WI38 (cell line): ENCODE data around the gene KLK14.

Experiments used
- H3K4me3 ChIP-seq: 2 replicates; pipeline ENCODE4 v1.5.1; 2011; ENCODE audit warnings: low read depth, mild to moderate bottlenecking, control low read depth, low read length
- TF ChIP-seq, protein P1 (sequence below): IDR thresholded peaks from 2 replicates; pipeline ENCODE4 v1.5.1; 2012; ENCODE audit warnings: low read depth, mild to moderate bottlenecking, control low read depth, low read length

The KLK14 gene

DNA sequence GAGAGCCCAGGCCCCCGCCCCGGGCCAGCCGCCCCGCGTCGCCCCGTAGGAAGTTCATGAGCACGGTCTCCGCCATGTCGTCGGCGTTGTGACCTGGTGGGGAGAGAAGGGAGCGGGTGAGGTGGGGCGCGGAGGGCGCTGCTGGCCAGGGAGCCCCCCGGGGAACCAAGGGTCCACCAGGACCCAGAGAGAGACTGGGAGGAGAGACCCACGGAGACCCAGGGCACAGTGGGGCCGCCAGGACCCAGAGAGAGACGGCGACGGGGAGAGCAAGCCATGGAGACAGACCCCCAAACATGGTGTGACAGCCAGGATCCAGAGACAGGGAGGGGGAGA lies 16.3 kb upstream of the KLK14 start:
- TF ChIP-seq, protein P1, sequence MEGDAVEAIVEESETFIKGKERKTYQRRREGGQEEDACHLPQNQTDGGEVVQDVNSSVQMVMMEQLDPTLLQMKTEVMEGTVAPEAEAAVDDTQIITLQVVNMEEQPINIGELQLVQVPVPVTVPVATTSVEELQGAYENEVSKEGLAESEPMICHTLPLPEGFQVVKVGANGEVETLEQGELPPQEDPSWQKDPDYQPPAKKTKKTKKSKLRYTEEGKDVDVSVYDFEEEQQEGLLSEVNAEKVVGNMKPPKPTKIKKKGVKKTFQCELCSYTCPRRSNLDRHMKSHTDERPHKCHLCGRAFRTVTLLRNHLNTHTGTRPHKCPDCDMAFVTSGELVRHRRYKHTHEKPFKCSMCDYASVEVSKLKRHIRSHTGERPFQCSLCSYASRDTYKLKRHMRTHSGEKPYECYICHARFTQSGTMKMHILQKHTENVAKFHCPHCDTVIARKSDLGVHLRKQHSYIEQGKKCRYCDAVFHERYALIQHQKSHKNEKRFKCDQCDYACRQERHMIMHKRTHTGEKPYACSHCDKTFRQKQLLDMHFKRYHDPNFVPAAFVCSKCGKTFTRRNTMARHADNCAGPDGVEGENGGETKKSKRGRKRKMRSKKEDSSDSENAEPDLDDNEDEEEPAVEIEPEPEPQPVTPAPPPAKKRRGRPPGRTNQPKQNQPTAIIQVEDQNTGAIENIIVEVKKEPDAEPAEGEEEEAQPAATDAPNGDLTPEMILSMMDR: no peak
- H3K4me3 ChIP-seq: no peak overlapping the region

DNA sequence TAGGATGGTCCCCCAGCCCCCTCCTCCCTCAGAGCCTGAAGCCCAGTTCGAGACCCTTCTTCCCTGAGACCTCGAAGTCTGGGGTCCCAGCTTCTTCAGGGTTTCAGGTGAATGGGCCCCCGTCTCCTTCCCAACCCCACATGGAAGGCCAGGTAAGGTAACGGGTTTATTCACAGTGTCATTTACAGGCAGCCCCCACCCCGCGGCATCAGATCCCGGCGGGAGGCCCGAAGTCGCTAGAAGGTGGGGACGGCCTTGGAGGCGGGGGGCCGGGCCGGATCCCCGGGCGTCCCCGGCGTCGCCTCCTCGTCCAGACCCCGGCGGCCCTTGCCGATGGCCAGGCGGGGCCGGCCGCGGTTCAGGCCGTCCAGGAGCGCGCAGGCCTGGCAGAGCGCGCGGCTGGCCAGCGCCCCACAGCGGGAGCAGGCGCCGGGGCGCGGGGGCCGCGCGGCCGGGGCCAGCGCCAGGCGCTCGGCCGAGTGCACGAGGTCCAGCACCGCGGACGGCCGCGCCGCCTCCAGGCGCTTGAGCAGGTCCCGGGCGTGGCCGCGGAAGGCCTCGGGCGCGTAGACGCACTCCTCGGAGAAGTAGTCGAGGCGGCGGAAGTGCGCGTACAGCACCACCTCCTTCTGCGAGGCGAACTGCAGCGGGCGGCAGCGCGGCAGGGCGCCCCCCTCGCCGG lies 15.8 kb upstream of the KLK14 start:
- TF ChIP-seq, protein P1: no peak
- no peak overlapping the region for H3K4me3 ChIP-seq

DNA sequence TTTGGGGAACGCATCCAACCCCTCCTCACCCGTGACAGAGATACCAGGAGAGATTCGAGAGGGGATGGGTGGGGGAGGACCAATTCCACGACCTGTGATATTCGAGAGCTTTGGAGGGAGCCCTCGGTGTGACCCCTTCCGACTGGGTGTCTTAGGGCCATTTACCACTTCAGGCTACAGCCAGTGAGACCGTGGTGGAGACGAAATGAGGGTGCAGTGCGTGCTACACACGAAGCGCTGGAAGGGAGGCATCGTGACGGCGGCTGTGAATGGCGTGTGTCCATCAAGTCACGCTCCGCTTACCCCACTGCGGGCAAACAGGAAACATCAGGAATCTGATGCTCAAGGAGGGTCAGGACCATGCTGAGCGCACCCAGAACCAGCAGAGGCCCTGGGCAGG lies 15.1 kb upstream of the KLK14 start:
- no peak overlapping the region for H3K4me3 ChIP-seq
- TF ChIP-seq, protein P1: no peak

DNA sequence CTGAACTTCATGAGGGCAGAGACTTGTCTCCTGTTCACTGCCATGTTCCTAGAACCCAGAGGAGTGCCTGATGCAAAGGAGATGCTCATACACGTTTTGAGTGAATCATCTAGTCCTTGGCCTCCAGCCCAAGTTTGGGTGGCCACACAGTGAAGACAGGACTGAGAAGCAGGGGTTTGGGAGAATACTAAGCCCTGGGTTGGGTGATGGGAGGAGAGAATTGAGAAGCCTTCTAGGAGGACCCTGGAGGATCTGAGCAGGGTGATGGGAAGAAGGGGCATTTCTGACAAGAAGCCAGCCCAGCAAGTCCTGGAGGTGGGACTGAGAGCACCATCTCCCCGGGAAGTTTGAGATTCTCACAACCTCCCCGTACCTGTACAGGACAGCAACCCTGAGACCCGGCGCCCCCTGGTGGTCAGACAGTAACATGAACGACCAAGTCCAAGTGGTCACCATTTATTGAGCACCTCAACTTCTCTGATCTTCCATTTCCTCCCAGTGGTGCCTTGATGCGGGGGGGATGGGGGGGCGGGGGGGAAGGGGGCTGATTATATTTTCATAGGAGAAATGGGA lies 14.6 kb upstream of the KLK14 start:
- no peak overlapping the region for H3K4me3 ChIP-seq
- TF ChIP-seq, protein P1: peak; percentile 62

DNA sequence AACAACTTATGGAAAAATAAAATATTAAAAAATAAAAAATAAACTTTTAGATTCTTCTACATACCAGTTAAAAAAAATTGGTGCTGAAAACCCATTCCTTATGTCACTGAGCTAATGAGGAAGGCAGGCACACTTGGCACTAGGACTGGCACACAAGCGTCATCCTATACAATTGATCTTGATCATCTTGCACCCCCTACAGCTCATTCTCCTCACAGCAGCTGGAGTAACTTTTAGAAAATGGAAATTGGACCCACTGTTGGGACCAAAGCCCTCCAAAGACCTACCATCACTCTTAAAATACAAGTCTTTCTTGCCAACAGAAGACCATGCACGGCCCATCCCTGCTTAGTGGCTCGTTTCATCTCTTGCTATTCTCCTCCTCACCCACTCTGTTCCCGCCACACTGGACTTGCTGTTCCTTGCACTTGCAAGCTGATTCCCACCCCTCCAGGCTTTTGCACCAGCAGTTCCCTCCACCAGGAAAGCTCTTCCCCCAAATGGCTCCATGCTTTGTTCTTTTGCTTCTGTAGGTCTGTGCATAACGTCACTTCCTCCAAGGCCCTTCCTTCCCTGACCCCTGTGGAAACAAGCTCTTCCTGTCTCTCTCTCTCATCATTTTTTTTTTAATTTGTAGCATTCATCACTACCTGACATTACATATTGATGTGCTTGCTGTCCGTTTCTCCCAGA lies 13.9 kb upstream of the KLK14 start:
- H3K4me3 ChIP-seq: no peak overlapping the region
- TF ChIP-seq, protein P1: no peak

DNA sequence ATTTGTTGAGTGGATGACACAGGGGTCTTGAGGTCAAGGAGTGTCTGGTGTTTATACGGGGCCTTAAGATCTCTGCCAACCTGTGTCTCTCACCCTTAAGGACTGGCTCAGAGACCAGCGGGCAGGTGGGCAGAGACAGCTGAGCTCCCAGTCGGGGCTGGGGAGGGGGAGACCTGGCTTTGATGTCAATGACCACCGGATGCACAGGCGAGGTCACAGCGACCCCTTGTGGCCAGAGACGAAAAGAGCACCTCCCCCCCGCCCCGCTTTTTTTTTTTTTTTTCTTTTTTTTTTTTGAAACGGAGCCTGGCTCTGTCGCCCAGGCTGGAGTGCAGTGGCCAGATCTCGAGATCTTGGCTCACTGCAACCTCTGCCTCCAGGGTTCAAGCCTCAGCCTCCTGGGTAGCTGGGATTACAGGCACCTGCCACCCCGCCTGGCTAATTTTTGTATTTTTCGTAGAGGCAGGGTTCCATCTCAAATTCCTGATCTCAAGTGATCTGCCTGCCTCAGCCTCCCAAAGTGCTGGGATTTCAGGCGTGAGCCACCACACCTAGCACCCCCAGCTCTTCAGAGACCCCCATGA lies 12.1 kb upstream of the KLK14 start:
- TF ChIP-seq, protein P1: peak; percentile 57
- no peak overlapping the region for H3K4me3 ChIP-seq
